WTC11 (cell line): ENCODE measurements around the gene ZFR2. TPM values are rescaled to one million over a fixed set of nuclear protein-coding genes. Genes with fewer than 3 reads are reported as not detected.
"Not testable (repeated sequence)": the region's sequence is repeated elsewhere in the genome, so short reads cannot be mapped to it uniquely, and the experiment has no call there.

Experiments
- ATAC-seq: fragments of 200-7000 bp; cut with Tn5 transposase; 2 replicates; pipeline ENCODE4 v1.10.0; 2021; ENCODE audit warnings: mild to moderate bottlenecking, moderate library complexity
- CTCF ChIA-PET: fragments of 300-600 bp; sonication (Branson Sonifier 250); formaldehyde crosslinking; loops from one replicate; lab custom pipeline; 2021; ENCODE audit warnings: antibody characterized with exemption; lab: Charles Lee
- POLR2A ChIA-PET: fragments of 350-600 bp; sonication (Branson Sonifier 250); formaldehyde crosslinking; loops from one replicate; lab custom pipeline; 2021; ENCODE audit warnings: antibody characterized with exemption; lab: Charles Lee
- DNase-seq: peaks from one replicate; pipeline ENCODE4 v3.0.0; 2021; ENCODE audit warnings: low spot score
- H3K27ac Mint-ChIP-seq: 2 replicates; pipeline ENCODE4 v1.8.0; 2021; ENCODE audit warnings: mixed read lengths
- H3K27me3 Mint-ChIP-seq: 2 replicates; pipeline ENCODE4 v1.8.0; 2021; ENCODE audit warnings: low read depth, mild to moderate bottlenecking, moderate library complexity, mixed read lengths
- H3K36me3 Mint-ChIP-seq: 2 replicates; pipeline ENCODE4 v1.8.0; 2021; ENCODE audit warnings: mixed read lengths
- H3K4me1 Mint-ChIP-seq: 2 replicates; pipeline ENCODE4 v1.8.0; 2022; ENCODE audit warnings: mixed read lengths
- H3K4me3 Mint-ChIP-seq: 2 replicates; pipeline ENCODE4 v1.8.0; 2021; ENCODE audit warnings: mild to moderate bottlenecking, moderate library complexity, mixed read lengths
- H3K9me3 Mint-ChIP-seq: 2 replicates; pipeline ENCODE4 v1.8.0; 2021; ENCODE audit warnings: mixed read lengths
- ELF4 ChIP-seq: sonication (generic); formaldehyde crosslinking; IDR thresholded peaks from 2 replicates; pipeline ENCODE4 v1.8.1; 2022; ENCODE audit warnings: low read depth, mild to moderate bottlenecking, moderate library complexity, missing genetic modification reagents
- GRHL2 ChIP-seq: fragments of 250-450 bp; sonication (Bioruptor Pico); IDR thresholded peaks from 2 replicates; pipeline ENCODE4 v1.8.0; 2022; ENCODE audit warnings: mild to moderate bottlenecking, moderate library complexity; ENCODE audit not compliant: insufficient replicate concordance, severe bottlenecking
- GTF2I ChIP-seq: fragments of 250-450 bp; sonication (Bioruptor Pico); conservative IDR thresholded peaks from 2 replicates; pipeline ENCODE4 v1.4.0; 2021; ENCODE audit warnings: mild to moderate bottlenecking
- MLX ChIP-seq: sonication (generic); formaldehyde crosslinking; IDR thresholded peaks from 2 replicates; pipeline ENCODE4 v1.8.1; 2023; ENCODE audit warnings: mild to moderate bottlenecking, missing genetic modification reagents, moderate library complexity
- MXD4 ChIP-seq: fragments of 250-450 bp; sonication (Bioruptor Pico); IDR thresholded peaks from 2 replicates; pipeline ENCODE4 v1.8.0; 2021; ENCODE audit warnings: mild to moderate bottlenecking, moderate library complexity, borderline replicate concordance
- NFATC4 ChIP-seq: fragments of 250-450 bp; sonication (Bioruptor Pico); IDR thresholded peaks from 2 replicates; pipeline ENCODE4 v1.9.0; 2021; ENCODE audit warnings: mild to moderate bottlenecking
- PRDM15 ChIP-seq: sonication (generic); formaldehyde crosslinking; IDR thresholded peaks from 2 replicates; pipeline ENCODE4 v1.8.0; 2022; ENCODE audit warnings: missing genetic modification reagents
- USF2 ChIP-seq: sonication (generic); formaldehyde crosslinking; IDR thresholded peaks from 2 replicates; pipeline ENCODE4 v1.8.1; 2023; ENCODE audit warnings: mild to moderate bottlenecking, missing genetic modification reagents, moderate library complexity
- ZBTB43 ChIP-seq: sonication (generic); formaldehyde crosslinking; IDR thresholded peaks from 2 replicates; pipeline ENCODE4 v1.8.1; 2023; ENCODE audit warnings: mild to moderate bottlenecking, missing genetic modification reagents
- ZNF219 ChIP-seq: sonication (generic); formaldehyde crosslinking; IDR thresholded peaks from 2 replicates; pipeline ENCODE4 v1.8.0; 2023; ENCODE audit warnings: missing genetic modification reagents, mild to moderate bottlenecking, borderline replicate concordance
- ZNF232 ChIP-seq: sonication (generic); formaldehyde crosslinking; IDR thresholded peaks from 2 replicates; pipeline ENCODE4 v1.8.0; 2022; ENCODE audit warnings: mild to moderate bottlenecking, missing genetic modification reagents
- ZNF317 ChIP-seq: sonication (generic); formaldehyde crosslinking; IDR thresholded peaks from 2 replicates; pipeline ENCODE4 v1.8.1; 2023; ENCODE audit warnings: low read depth, mild to moderate bottlenecking, moderate library complexity, missing genetic modification reagents, borderline replicate concordance
- ZNF416 ChIP-seq: fragments of 250-450 bp; sonication (Bioruptor Pico); IDR thresholded peaks from 2 replicates; pipeline ENCODE4 v1.9.0; 2021; ENCODE audit warnings: mild to moderate bottlenecking, inconsistent platforms
- total RNA-seq: library from RNA; stranded (reverse); gene quantifications from 3 replicates; pipeline ENCODE4 v1.2.3, GENCODE V29; 2021
- TF ChIP-seq, protein P1 (sequence below): sonication (generic); formaldehyde crosslinking; IDR thresholded peaks from 2 replicates; pipeline ENCODE4 v1.8.1; 2022; ENCODE audit warnings: low read depth, missing genetic modification reagents, borderline replicate concordance
- TF ChIP-seq, protein P2 (sequence below): sonication (generic); formaldehyde crosslinking; IDR thresholded peaks from 2 replicates; pipeline ENCODE4 v1.8.1; 2023; ENCODE audit warnings: mild to moderate bottlenecking, moderate library complexity, missing genetic modification reagents
- TF ChIP-seq, protein P3 (sequence below): sonication (generic); formaldehyde crosslinking; IDR thresholded peaks from 2 replicates; pipeline ENCODE4 v1.8.0; 2022; ENCODE audit warnings: mild to moderate bottlenecking, missing genetic modification reagents

ZFR2 gene
- total RNA-seq, 1 experiment from 2014 or later: 17.5 TPM

DNA sequence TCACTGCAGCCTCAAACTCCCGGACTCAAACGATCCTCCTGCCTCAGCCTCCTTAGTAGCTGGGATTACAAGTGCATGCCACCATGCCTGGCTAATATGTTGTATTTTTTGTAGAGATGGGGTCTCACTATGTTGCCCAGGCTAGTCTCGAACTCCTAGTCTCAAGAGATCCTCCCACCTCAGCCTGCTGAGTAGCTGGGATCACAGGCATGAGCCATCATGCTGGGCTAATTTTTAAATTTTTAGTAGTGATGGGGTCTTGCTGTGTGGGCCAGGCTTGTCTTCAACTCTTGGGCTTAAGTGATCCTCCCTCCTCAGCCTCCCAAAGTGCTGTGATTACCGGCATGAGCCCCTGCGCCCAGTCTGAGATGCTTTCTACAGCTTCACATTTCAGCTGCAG lies 26.9 kb upstream of the ZFR2 start (continued):
- TF ChIP-seq, protein P1, sequence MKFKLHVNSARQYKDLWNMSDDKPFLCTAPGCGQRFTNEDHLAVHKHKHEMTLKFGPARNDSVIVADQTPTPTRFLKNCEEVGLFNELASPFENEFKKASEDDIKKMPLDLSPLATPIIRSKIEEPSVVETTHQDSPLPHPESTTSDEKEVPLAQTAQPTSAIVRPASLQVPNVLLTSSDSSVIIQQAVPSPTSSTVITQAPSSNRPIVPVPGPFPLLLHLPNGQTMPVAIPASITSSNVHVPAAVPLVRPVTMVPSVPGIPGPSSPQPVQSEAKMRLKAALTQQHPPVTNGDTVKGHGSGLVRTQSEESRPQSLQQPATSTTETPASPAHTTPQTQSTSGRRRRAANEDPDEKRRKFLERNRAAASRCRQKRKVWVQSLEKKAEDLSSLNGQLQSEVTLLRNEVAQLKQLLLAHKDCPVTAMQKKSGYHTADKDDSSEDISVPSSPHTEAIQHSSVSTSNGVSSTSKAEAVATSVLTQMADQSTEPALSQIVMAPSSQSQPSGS (CRISPR knock-in tag): no peak
- TF ChIP-seq ZBTB43 (CRISPR knock-in tag) (no peak), MLX (CRISPR knock-in tag) (no peak), PRDM15 (no peak), USF2 (CRISPR knock-in tag) (no peak), ZNF232 (no peak), MXD4 (CRISPR knock-in tag) (no peak), ZNF317 (CRISPR knock-in tag) (no peak)
- TF ChIP-seq, protein P2, sequence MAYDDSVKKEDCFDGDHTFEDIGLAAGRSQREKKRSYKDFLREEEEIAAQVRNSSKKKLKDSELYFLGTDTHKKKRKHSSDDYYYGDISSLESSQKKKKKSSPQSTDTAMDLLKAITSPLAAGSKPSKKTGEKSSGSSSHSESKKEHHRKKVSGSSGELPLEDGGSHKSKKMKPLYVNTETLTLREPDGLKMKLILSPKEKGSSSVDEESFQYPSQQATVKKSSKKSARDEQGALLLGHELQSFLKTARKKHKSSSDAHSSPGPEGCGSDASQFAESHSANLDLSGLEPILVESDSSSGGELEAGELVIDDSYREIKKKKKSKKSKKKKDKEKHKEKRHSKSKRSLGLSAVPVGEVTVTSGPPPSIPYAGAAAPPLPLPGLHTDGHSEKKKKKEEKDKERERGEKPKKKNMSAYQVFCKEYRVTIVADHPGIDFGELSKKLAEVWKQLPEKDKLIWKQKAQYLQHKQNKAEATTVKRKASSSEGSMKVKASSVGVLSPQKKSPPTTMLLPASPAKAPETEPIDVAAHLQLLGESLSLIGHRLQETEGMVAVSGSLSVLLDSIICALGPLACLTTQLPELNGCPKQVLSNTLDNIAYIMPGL (CRISPR knock-in tag): no peak
- TF ChIP-seq, protein P3, sequence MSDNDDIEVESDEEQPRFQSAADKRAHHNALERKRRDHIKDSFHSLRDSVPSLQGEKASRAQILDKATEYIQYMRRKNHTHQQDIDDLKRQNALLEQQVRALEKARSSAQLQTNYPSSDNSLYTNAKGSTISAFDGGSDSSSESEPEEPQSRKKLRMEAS: no peak
- TF ChIP-seq, all 79 proteins: peak for 0

GRCh38 chr19:3894959-3895358 lies 26.1 kb upstream of the ZFR2 start:
- H3K27ac Mint-ChIP-seq, DNase-seq, ATAC-seq, H3K27me3 Mint-ChIP-seq, H3K4me3 Mint-ChIP-seq, H3K4me1 Mint-ChIP-seq, CTCF ChIA-PET: not testable (repeated sequence)
- H3K9me3 Mint-ChIP-seq: peaks cover 13% of the 10 kb centered on the region
- POLR2A ChIA-PET: interaction anchor here (0.6 to 1.0 kb wide), 3 partner anchors 22 to 112 kb away, joined by 3 to 5 read pairs (median 3); partner anchors contain the start of gene DAPK3
- peaks cover 14% of the 10 kb centered on the region for H3K36me3 Mint-ChIP-seq

DNA sequence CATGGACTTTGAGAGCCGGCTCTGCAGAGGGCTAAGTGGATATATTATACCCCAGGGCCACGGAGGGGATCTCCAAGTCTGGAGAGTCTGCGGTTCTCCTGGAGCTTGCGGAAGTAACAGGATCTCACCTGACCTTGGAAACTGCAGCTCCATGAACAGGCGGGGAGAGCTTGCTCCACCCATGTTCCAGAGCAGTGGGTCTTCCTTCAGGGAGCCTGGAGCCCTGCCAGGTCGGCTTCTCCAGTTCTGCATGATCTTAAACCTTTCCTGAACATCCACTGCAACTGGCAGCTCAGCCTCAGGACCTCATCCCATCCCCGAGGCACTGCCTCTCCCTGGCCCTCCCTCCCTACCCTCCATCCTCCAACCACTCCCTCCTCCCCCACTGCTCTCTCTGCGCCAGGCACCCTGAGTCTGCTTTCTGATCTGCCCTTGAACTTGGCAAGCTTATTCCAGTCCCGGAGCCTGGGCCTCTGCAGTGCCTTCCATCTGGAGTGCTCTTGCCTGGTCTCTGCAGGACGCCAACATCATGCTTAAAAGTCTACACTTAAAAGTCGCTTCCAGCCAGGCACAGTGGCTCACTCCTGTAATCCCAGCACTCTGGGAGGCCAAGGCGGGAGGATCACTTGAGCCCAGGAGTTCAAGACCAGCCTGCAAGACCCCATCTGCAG lies 24.8 kb upstream of the ZFR2 start:
- H3K36me3 Mint-ChIP-seq: peaks cover 9% of the 10 kb centered on the region
- no peak overlapping the region for H3K4me3 Mint-ChIP-seq
- no peaks in the 10 kb centered on the region for H3K4me1 Mint-ChIP-seq
- TF ChIP-seq NFATC4 (CRISPR knock-in tag) (no peak), ELF4 (CRISPR knock-in tag) (no peak), ZNF219 (CRISPR knock-in tag) (no peak), GTF2I (no peak), ZNF416 (no peak), GRHL2 (no peak)
- POLR2A ChIA-PET: no interaction called here
- ATAC-seq (no peak), DNase-seq (no peak)
- no peaks in the 10 kb centered on the region for H3K27me3 Mint-ChIP-seq
- CTCF ChIA-PET: interaction anchor here (0.7 kb wide), 1 partner anchor 1007 kb away, joined by 3 read pairs; no protein-coding TSS in a partner anchor
- peaks cover 8% of the 10 kb centered on the region for H3K9me3 Mint-ChIP-seq
- no peak overlapping the region for H3K27ac Mint-ChIP-seq
